ENCODE measurements around the gene CACNA1F.

Gene CACNA1F

GRCh38 chrX:49243166-49243565 lies 10.0 kb upstream of the CACNA1F start:
- TF ChIP-seq ZNF274 (IDR thresholded peaks at IDR 0.05; ENCODE audit: low read depth, low read length), result no peak
- TF ChIP-seq YY1 (IDR thresholded peaks at IDR 0.05; ENCODE audit: insufficient read depth, insufficient read length), result no peak
- TF ChIP-seq SUZ12 (IDR thresholded peaks at IDR 0.05; ENCODE audit: extremely low read depth, insufficient read depth, insufficient read length), result no peak
- H3K27me3 ChIP-seq (ENCODE audit: insufficient read depth, insufficient read length), result no peaks in the 10 kb centered on the region
- no peaks in the 10 kb centered on the region for H3K9me3 ChIP-seq (ENCODE audit: insufficient read depth, low read length)
- no peak for DNase-seq (ENCODE audit: low read depth, low spot score)
- no peak overlapping the region for H3K9ac ChIP-seq (ENCODE audit: insufficient read length, low read depth)
- H3K4me3 ChIP-seq (ENCODE audit: insufficient read length, low read depth), result no peak overlapping the region
- peaks cover 37% of the 10 kb centered on the region for H3K36me3 ChIP-seq (ENCODE audit: insufficient read depth, insufficient read length, low read length)
- H3K4me1 ChIP-seq (ENCODE audit: insufficient read depth, insufficient read length), result no peaks in the 10 kb centered on the region

GRCh38 chrX:49242545-49243066 lies 9.5 kb upstream of the CACNA1F start:
- no peak for DNase-seq (ENCODE audit: low read depth, low spot score)
- peaks cover 33% of the 10 kb centered on the region for H3K36me3 ChIP-seq (ENCODE audit: insufficient read depth, insufficient read length, low read length)

GRCh38 chrX:49238735-49239134 lies 5.6 kb upstream of the CACNA1F start:
- Histone ChIP-seq H3K9me3 (ENCODE audit: insufficient read depth, low read length) (no peaks in the 10 kb centered on the region), H3K4me1 (ENCODE audit: insufficient read depth, insufficient read length) (peaks cover 2% of the 10 kb centered on the region), H3K9ac (ENCODE audit: insufficient read length, low read depth) (no peak overlapping the region), H3K4me3 (ENCODE audit: insufficient read length, low read depth) (no peak overlapping the region), H3K36me3 (ENCODE audit: insufficient read depth, insufficient read length, low read length) (peaks cover 12% of the 10 kb centered on the region), H3K27me3 (ENCODE audit: insufficient read depth, insufficient read length) (no peaks in the 10 kb centered on the region)
- no peak for TF ChIP-seq SUZ12 (IDR thresholded peaks at IDR 0.05; ENCODE audit: extremely low read depth, insufficient read depth, insufficient read length)
- TF ChIP-seq YY1 (IDR thresholded peaks at IDR 0.05; ENCODE audit: insufficient read depth, insufficient read length), result no peak
- no peak for TF ChIP-seq ZNF274 (IDR thresholded peaks at IDR 0.05; ENCODE audit: low read depth, low read length)
- no peak for DNase-seq (ENCODE audit: low read depth, low spot score)

More at GRCh38 chrX:49242545-49243066, 9.5 kb upstream of the CACNA1F start:
- H3K4me3 ChIP-seq (ENCODE audit: insufficient read length, low read depth), result no peak overlapping the region
- H3K9me3 ChIP-seq (ENCODE audit: insufficient read depth, low read length), result no peaks in the 10 kb centered on the region
- TF ChIP-seq SUZ12 (IDR thresholded peaks at IDR 0.05; ENCODE audit: extremely low read depth, insufficient read depth, insufficient read length), result no peak
- no peak for TF ChIP-seq YY1 (IDR thresholded peaks at IDR 0.05; ENCODE audit: insufficient read depth, insufficient read length)
- no peak for TF ChIP-seq ZNF274 (IDR thresholded peaks at IDR 0.05; ENCODE audit: low read depth, low read length)
- H3K27me3 ChIP-seq (ENCODE audit: insufficient read depth, insufficient read length), result no peaks in the 10 kb centered on the region
- H3K9ac ChIP-seq (ENCODE audit: insufficient read length, low read depth), result no peak overlapping the region
- no peaks in the 10 kb centered on the region for H3K4me1 ChIP-seq (ENCODE audit: insufficient read depth, insufficient read length)

GRCh38 chrX:49237060-49237459 lies 3.9 kb upstream of the CACNA1F start:
- Histone ChIP-seq H3K4me3 (ENCODE audit: insufficient read length, low read depth) (no peak overlapping the region), H3K9ac (ENCODE audit: insufficient read length, low read depth) (peak overlapping the region; percentile 51), H3K9me3 (ENCODE audit: insufficient read depth, low read length) (no peaks in the 10 kb centered on the region), H3K4me1 (ENCODE audit: insufficient read depth, insufficient read length) (peaks cover 2% of the 10 kb centered on the region), H3K27me3 (ENCODE audit: insufficient read depth, insufficient read length) (no peaks in the 10 kb centered on the region), H3K36me3 (ENCODE audit: insufficient read depth, insufficient read length, low read length) (peaks cover 5% of the 10 kb centered on the region)
- no peak for DNase-seq (ENCODE audit: low read depth, low spot score)
- TF ChIP-seq SUZ12 (IDR thresholded peaks at IDR 0.05; ENCODE audit: extremely low read depth, insufficient read depth, insufficient read length) (no peak), ZNF274 (IDR thresholded peaks at IDR 0.05; ENCODE audit: low read depth, low read length) (no peak), YY1 (IDR thresholded peaks at IDR 0.05; ENCODE audit: insufficient read depth, insufficient read length) (no peak)

- H3K9me3 ChIP-seq (ENCODE audit: insufficient read depth, low read length), result no peaks in the 10 kb centered on the region
- H3K36me3 ChIP-seq (ENCODE audit: insufficient read depth, insufficient read length, low read length), result no peaks in the 10 kb centered on the region
- TF ChIP-seq ZNF274 (IDR thresholded peaks at IDR 0.05; ENCODE audit: low read depth, low read length), result no peak
- no peak for TF ChIP-seq SUZ12 (IDR thresholded peaks at IDR 0.05; ENCODE audit: extremely low read depth, insufficient read depth, insufficient read length)
- no peak for TF ChIP-seq YY1 (IDR thresholded peaks at IDR 0.05; ENCODE audit: insufficient read depth, insufficient read length)
- H3K4me1 ChIP-seq (ENCODE audit: insufficient read depth, insufficient read length), result peaks cover 2% of the 10 kb centered on the region
- H3K27me3 ChIP-seq (ENCODE audit: insufficient read depth, insufficient read length), result no peaks in the 10 kb centered on the region
- H3K4me3 ChIP-seq (ENCODE audit: insufficient read length, low read depth), result no peak overlapping the region
- DNase-seq (ENCODE audit: low read depth, low spot score), result no peak
- no peak overlapping the region for H3K9ac ChIP-seq (ENCODE audit: insufficient read length, low read depth)
Observed at GRCh38 chrX:49233887-49234555, 881 bp upstream of the CACNA1F start.

- Histone ChIP-seq H3K36me3 (ENCODE audit: insufficient read depth, insufficient read length, low read length) (no peaks in the 10 kb centered on the region), H3K4me1 (ENCODE audit: insufficient read depth, insufficient read length) (peaks cover 2% of the 10 kb centered on the region), H3K4me3 (ENCODE audit: insufficient read length, low read depth) (no peak overlapping the region), H3K27me3 (ENCODE audit: insufficient read depth, insufficient read length) (no peaks in the 10 kb centered on the region), H3K9ac (ENCODE audit: insufficient read length, low read depth) (no peak overlapping the region), H3K9me3 (ENCODE audit: insufficient read depth, low read length) (no peaks in the 10 kb centered on the region)
- TF ChIP-seq YY1 (IDR thresholded peaks at IDR 0.05; ENCODE audit: insufficient read depth, insufficient read length), result no peak
- no peak for TF ChIP-seq SUZ12 (IDR thresholded peaks at IDR 0.05; ENCODE audit: extremely low read depth, insufficient read depth, insufficient read length)
- no peak for TF ChIP-seq ZNF274 (IDR thresholded peaks at IDR 0.05; ENCODE audit: low read depth, low read length)
- no peak for DNase-seq (ENCODE audit: low read depth, low spot score)
Observed at GRCh38 chrX:49232525-49232924, 615 bp downstream of the CACNA1F start.

GRCh38 chrX:49231333-49232000 lies 1.7 kb downstream of the CACNA1F start:
- Histone ChIP-seq H3K9me3 (ENCODE audit: insufficient read depth, low read length) (no peaks in the 10 kb centered on the region), H3K4me1 (ENCODE audit: insufficient read depth, insufficient read length) (no peaks in the 10 kb centered on the region), H3K36me3 (ENCODE audit: insufficient read depth, insufficient read length, low read length) (no peaks in the 10 kb centered on the region), H3K4me3 (ENCODE audit: insufficient read length, low read depth) (no peak overlapping the region), H3K9ac (ENCODE audit: insufficient read length, low read depth) (peak overlapping the region; percentile 9), H3K27me3 (ENCODE audit: insufficient read depth, insufficient read length) (no peaks in the 10 kb centered on the region)
- DNase-seq (ENCODE audit: low read depth, low spot score), result no peak
- TF ChIP-seq SUZ12 (IDR thresholded peaks at IDR 0.05; ENCODE audit: extremely low read depth, insufficient read depth, insufficient read length), result no peak
- no peak for TF ChIP-seq ZNF274 (IDR thresholded peaks at IDR 0.05; ENCODE audit: low read depth, low read length)
- TF ChIP-seq YY1 (IDR thresholded peaks at IDR 0.05; ENCODE audit: insufficient read depth, insufficient read length), result no peak

Measured in NT2/D1 (cell line).